Measurements from ENCODE around the gene PRR13. TPM values are rescaled to one million over a fixed set of nuclear protein-coding genes. Genes with fewer than 3 reads are reported as not detected.
A peak's percentile ranks its signal among the peaks of the same experiment; 100 is the strongest.

PRR13 gene
- total and polyA plus RNA-seq, 9 of the 15 experiments (the other 6 are each of a cell fraction or from before 2014, with no cell fraction given), result 117 to 835 (median 285) TPM

- TF ChIP-seq MAZ (CRISPR knock-in tag; conservative IDR thresholded peaks at IDR 0.05 in 1 of 2, IDR thresholded peaks at IDR 0.05 in 1 of 2), result peak; percentile 84 to 91
- TF ChIP-seq NCOA4 (IDR thresholded peaks at IDR 0.05; ENCODE audit: partially characterized antibody), result no peak
- TF ChIP-seq ZKSCAN8 (CRISPR knock-in tag; IDR thresholded peaks at IDR 0.05), result no peak
- no peak for TF ChIP-seq ZNF140 (CRISPR knock-in tag; IDR thresholded peaks at IDR 0.05)
- no peak for TF ChIP-seq ZBTB26 (CRISPR knock-in tag; IDR thresholded peaks at IDR 0.05)
- TF ChIP-seq VEZF1 (CRISPR knock-in tag; IDR thresholded peaks at IDR 0.05), result peak; percentile 99
- no peak for TF ChIP-seq MCM5 (IDR thresholded peaks at IDR 0.05; ENCODE audit: low read depth)
- TF ChIP-seq ZNF436 (CRISPR knock-in tag; IDR thresholded peaks at IDR 0.05), result no peak
- peak; percentile 51 for TF ChIP-seq MGA (IDR thresholded peaks at IDR 0.05)
- TF ChIP-seq HOXB6 (CRISPR knock-in tag; IDR thresholded peaks at IDR 0.05; ENCODE audit: borderline replicate concordance), result no peak
- TF ChIP-seq HNRNPLL (IDR thresholded peaks at IDR 0.05; ENCODE audit: low read depth, low read length, poor library complexity, severe bottlenecking), result no peak
- TF ChIP-seq KLF13 (tag; IDR thresholded peaks at IDR 0.05; ENCODE audit: borderline replicate concordance, low read depth), result 0 out of 2 replicates have a peak, but pooled peaks have one; percentile 40
Observed at GRCh38 chr12:53452159-53453077, 10.9 kb downstream of the PRR13 start (continued).

All from K562 (cell line).